RWPE1 (cell line): ENCODE data around the gene STARD13.

ENCODE experiments used
- CTCF ChIA-PET: fragments of 350-600 bp; sonication (Branson Sonifier 250); formaldehyde crosslinking; extraction: SDS; loops from one replicate; lab custom pipeline; 2021; lab: Yijun Ruan, JAX
- POLR2A ChIA-PET: fragments of 400-600 bp; formaldehyde crosslinking; extraction: SDS; loops from one replicate; lab custom pipeline; 2020; ENCODE audit warnings: antibody characterized with exemption; ENCODE audit not compliant: low non-redundant PET; lab: Yijun Ruan, JAX
- DNase-seq: peaks from one replicate; pipeline ENCODE4 v3.0.0; 2012; ENCODE audit warnings: low spot score
- H3K27ac ChIP-seq: fragments of 450-650 bp; 2 replicates; pipeline ENCODE4 v1.5.1; 2017
- TF ChIP-seq, protein P1 (sequence below): fragments of 450-650 bp; conservative IDR thresholded peaks from 2 replicates; pipeline ENCODE4 v1.5.1; 2017; ENCODE audit warnings: low read depth, mild to moderate bottlenecking

Gene STARD13

DNA sequence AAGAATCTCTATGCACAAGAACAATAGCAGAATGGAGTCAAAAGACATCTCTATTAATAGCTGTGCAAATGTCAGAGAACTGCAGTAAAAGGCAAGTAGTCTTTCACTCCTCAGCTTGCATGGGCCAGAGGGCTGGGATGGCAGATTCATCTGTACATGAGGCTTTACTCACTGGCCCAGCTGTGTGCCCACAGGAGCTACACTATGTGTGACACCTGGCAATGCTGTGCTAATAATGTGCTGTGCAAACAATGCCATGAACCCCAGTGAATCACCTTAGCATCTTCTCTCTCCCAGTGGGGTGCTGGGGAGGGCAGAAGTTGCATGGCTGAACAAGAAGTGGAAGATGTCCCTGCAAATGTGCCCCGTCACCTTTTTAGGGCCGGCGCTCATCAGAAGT lies 196.2 kb downstream of the STARD13 start:
- POLR2A ChIA-PET, result no interaction called here
- no peak for DNase-seq
- no peak overlapping the region for H3K27ac ChIP-seq
- TF ChIP-seq, protein P1, sequence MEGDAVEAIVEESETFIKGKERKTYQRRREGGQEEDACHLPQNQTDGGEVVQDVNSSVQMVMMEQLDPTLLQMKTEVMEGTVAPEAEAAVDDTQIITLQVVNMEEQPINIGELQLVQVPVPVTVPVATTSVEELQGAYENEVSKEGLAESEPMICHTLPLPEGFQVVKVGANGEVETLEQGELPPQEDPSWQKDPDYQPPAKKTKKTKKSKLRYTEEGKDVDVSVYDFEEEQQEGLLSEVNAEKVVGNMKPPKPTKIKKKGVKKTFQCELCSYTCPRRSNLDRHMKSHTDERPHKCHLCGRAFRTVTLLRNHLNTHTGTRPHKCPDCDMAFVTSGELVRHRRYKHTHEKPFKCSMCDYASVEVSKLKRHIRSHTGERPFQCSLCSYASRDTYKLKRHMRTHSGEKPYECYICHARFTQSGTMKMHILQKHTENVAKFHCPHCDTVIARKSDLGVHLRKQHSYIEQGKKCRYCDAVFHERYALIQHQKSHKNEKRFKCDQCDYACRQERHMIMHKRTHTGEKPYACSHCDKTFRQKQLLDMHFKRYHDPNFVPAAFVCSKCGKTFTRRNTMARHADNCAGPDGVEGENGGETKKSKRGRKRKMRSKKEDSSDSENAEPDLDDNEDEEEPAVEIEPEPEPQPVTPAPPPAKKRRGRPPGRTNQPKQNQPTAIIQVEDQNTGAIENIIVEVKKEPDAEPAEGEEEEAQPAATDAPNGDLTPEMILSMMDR, result no peak
- CTCF ChIA-PET, result no interaction called here

DNA sequence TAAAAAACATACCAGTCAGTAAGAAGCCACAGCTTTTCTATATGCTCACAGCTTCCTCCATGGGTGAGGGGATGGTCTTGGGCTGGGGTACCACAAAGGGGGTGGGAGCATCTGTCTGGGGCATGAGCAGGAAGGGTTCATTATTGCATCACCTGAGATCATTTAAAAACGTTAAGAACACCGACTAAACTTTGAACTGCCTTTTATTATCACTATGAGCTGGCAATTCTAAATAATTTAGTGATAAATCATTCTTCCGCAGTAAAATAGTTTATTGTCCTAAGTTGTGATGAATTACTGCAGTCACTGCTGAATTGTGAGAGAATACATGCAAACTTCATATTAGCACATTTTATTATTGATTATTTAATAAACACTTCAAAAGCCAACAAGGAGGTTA lies 197.8 kb downstream of the STARD13 start:
- H3K27ac ChIP-seq, result no peak overlapping the region
- DNase-seq, result peak; percentile 5
- TF ChIP-seq, protein P1, result no peak
- ChIA-PET CTCF (interaction anchor here (0.7 kb wide), 1 partner anchor 66 kb away, joined by 3 read pairs; no protein-coding TSS in a partner anchor), POLR2A (no interaction called here)

DNA sequence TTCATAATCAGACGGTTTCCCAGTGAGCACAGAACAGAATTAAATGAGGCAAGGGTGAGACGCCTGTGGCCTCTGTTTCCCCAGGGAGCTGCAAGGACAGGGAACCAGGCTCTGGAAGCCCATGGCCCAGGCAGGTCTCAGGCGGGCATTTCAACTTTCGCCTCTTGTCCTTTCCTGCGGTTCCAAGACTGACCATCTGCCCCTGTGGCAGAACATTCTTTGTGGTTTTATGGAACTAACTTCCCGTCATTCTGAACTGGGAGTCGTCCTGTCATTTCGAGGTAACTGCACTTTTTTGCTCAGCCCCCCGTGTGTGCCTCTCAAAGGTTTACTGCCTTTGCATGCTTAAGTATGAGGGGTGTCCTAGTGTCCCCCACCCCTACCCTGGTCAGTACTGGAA lies 198.5 kb downstream of the STARD13 start:
- CTCF ChIA-PET, result interaction anchor here (0.7 kb wide), 1 partner anchor 67 kb away, joined by 3 read pairs; no protein-coding TSS in a partner anchor
- H3K27ac ChIP-seq, result no peak overlapping the region
- TF ChIP-seq, protein P1, result no peak
- POLR2A ChIA-PET, result no interaction called here
- no peak for DNase-seq

DNA sequence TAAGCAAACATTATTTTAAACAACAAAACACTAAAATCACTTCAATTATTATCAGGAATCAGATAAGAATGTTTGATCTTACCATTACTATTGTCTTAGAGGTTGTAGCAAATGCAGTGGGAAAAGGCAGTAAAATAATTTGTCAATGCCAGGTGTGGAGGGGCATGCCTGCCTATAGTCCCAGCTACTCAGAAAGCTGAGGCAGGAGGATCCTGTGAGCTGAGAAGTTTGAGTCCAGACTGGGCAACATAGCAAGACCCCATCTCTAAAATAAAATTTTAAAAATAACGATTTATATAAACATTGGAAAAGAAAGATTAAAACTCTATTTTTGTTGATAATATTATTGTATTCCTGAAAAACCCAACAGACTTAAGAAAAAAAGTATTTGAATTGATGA lies 202.5 kb downstream of the STARD13 start:
- DNase-seq, result no peak
- H3K27ac ChIP-seq, result no peak overlapping the region
- ChIA-PET POLR2A (no interaction called here), CTCF (no interaction called here)
- TF ChIP-seq, protein P1, result no peak

DNA sequence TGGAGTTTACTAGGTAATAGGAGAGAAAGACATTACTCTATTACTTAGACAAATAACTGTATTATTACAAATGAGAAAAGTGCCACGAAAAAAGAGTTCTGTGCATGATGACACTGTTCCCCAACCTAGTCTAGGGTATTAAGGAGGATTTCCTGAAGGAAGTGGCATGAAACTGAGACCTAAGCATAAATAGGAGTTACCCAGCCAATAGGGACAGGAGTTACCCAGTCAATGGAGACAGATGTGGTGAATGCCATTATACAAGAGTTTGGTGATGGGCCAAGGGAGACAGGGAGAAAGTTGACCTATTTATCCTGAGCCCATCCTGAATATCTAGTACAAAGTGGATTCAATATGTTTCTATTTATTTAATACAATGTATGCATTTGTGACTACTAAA lies 203.9 kb downstream of the STARD13 start:
- ChIA-PET CTCF (no interaction called here), POLR2A (no interaction called here)
- no peak overlapping the region for H3K27ac ChIP-seq
- no peak for DNase-seq
- TF ChIP-seq, protein P1, result no peak

DNA sequence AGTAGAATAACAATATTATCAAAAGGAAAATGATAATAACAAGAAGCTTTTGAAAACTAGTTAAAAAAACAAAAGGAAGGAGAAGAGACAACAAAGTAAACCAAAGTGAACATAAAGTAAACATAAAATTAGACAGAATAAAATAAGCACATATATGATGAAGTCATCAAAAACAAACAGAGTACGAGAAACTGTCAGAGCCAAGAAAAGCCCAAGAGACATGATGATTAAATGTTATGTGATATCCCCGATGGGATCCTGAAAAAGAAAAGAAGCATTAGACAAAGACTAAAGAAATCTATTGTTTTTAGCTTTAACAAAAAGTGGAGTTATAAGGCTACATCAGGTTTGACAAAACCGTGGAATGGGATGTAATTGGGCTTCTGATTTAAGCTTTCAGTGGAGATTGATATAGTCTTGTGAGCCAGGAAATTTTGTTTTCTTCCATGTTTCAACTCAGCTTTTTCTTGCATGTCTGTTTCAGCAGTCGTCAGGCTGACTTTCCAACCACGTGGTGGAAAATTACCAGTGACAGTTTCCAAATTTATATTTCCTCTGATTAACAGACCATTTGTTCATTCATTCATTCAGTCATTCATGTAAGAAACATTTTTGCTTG lies 204.5 kb downstream of the STARD13 start:
- no peak overlapping the region for H3K27ac ChIP-seq
- ChIA-PET CTCF (no interaction called here), POLR2A (no interaction called here)
- TF ChIP-seq, protein P1, result no peak
- no peak for DNase-seq
